Measurements from ENCODE around the gene LIN52.

The LIN52 gene

DNA sequence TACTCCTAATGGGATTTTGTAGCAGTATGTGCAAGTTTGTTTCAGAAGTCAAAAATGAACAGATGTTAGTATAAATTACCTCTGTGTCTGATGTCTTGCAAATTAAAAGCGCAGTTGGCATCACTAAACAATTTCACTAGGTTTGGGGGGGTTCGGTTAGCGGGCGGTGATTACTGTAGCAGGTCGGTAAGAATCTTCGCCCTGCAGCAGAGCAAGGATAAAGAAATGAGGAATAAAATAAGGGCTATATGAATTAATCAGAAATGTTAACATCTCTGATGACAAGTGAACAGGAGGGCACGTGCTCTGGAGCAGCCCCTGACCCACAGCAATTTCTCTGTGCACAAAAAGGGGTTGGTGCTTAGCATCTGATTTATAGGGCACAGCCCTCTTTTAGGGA, 110.9 kb downstream of the LIN52 start:
- TF ChIP-seq, protein P1, sequence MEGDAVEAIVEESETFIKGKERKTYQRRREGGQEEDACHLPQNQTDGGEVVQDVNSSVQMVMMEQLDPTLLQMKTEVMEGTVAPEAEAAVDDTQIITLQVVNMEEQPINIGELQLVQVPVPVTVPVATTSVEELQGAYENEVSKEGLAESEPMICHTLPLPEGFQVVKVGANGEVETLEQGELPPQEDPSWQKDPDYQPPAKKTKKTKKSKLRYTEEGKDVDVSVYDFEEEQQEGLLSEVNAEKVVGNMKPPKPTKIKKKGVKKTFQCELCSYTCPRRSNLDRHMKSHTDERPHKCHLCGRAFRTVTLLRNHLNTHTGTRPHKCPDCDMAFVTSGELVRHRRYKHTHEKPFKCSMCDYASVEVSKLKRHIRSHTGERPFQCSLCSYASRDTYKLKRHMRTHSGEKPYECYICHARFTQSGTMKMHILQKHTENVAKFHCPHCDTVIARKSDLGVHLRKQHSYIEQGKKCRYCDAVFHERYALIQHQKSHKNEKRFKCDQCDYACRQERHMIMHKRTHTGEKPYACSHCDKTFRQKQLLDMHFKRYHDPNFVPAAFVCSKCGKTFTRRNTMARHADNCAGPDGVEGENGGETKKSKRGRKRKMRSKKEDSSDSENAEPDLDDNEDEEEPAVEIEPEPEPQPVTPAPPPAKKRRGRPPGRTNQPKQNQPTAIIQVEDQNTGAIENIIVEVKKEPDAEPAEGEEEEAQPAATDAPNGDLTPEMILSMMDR (conservative IDR thresholded peaks at IDR 0.05; ENCODE audit: control insufficient read depth, insufficient read depth, low read depth, low read length) = no peak
- no peak for DNase-seq (ENCODE audit: low read depth)
- no peak overlapping the region for H3K4me3 ChIP-seq (ENCODE audit: control insufficient read depth, low read depth, low read length)

DNA sequence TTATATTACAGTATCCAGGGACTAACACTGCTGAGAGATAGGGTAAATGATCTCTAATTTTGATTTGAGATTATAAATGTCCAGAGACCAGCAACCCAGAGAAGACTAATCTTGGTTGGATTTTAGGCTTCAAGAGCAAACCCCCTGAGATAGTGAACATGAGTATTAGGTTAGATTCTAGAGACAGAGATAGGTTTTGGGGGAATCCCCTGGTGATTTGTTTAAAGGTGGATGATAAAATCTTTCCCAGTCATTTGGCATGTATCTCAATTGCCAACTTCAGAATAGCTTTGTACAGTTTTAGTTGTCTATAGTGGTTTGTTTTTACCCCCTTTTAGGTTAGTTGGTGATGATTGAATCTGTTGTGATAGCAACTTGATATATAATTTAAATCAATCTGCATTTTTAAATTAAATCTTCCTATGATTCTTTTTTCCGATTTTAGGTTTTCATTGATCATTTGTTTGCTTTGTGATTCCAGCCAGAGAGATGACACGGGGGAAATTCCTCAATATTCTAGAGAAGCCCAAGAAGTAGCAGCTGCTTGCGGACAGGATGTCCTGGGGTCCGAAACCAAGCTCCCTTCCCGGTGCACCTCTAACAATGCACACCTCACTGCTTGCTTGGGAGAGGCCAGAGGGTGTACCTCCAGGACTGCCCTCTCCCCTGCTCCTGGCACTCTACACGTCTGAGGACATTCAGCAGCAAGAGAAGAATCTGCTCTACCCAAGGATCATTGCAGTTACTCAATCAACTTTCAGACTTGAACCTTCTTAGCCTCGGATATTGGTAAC, 113.9 kb downstream of the LIN52 start:
- TF ChIP-seq, protein P1 (conservative IDR thresholded peaks at IDR 0.05; ENCODE audit: control insufficient read depth, insufficient read depth, low read depth, low read length) = no peak
- DNase-seq (ENCODE audit: low read depth) = no peak
- no peak overlapping the region for H3K4me3 ChIP-seq (ENCODE audit: control insufficient read depth, low read depth, low read length)

DNA sequence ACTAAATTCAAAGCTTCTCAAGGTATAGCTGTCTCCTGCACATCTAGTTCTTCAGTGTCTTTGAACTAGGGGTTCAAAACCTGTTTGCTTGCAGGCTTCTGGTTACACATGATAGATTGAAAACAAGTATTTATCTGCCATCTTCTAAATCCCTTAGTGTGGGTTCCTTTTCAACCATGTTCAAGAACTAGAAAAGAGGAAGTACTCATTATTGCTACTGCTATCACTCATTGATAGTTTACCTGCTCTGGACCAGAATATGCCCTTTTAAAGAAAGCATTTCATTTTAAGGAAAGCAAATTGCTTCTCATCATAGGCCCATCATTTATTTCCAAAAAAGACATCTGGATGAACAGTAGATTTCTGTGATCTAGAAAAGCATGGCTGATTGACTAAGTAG, 117.4 kb downstream of the LIN52 start:
- no peak overlapping the region for H3K4me3 ChIP-seq (ENCODE audit: control insufficient read depth, low read depth, low read length)
- no peak for DNase-seq (ENCODE audit: low read depth)
- TF ChIP-seq, protein P1 (conservative IDR thresholded peaks at IDR 0.05; ENCODE audit: control insufficient read depth, insufficient read depth, low read depth, low read length) = no peak

DNA sequence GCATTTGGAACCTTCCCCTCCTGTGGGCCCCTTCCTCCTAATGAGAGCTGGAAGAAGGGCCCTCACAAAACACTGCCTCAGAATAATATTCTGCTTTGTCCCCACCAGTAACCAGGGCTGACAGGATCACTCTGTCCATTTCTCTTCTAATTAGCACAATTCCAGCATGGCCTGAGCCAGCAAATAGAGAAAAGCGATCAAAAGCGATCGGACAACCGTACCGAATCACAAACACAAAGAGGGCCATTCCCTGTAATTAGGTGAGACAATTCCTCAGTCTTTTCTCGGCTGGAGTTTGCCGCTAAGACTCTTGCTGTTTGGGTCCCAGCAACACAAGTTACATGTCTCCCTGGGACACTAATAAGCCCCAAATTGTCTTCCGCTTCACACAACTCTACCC, 118.9 kb downstream of the LIN52 start:
- TF ChIP-seq, protein P1 (conservative IDR thresholded peaks at IDR 0.05; ENCODE audit: control insufficient read depth, insufficient read depth, low read depth, low read length) = no peak
- no peak for DNase-seq (ENCODE audit: low read depth)
- H3K4me3 ChIP-seq (ENCODE audit: control insufficient read depth, low read depth, low read length) = no peak overlapping the region

DNA sequence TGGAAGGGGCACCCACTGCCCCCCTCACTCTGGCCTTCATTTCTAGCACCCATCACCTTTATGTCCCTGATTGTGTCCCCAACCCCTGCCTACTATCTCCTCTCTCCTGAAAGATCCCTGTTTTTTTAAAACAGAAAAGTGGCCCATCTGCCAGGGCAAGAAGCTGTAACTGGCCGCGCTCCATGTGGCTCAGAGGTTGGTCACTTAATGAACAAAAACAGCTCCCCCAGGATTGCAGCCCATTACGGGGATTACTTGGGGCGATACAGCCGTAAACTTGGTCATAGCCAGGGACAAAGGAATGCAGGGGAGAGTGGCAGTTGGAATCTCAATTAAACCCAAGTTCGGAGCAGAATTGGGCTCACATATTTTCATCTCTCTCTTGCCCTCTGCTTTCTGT, 119.7 kb downstream of the LIN52 start:
- DNase-seq (ENCODE audit: low read depth) = no peak
- TF ChIP-seq, protein P1 (conservative IDR thresholded peaks at IDR 0.05; ENCODE audit: control insufficient read depth, insufficient read depth, low read depth, low read length) = no peak
- H3K4me3 ChIP-seq (ENCODE audit: control insufficient read depth, low read depth, low read length) = no peak overlapping the region

DNA sequence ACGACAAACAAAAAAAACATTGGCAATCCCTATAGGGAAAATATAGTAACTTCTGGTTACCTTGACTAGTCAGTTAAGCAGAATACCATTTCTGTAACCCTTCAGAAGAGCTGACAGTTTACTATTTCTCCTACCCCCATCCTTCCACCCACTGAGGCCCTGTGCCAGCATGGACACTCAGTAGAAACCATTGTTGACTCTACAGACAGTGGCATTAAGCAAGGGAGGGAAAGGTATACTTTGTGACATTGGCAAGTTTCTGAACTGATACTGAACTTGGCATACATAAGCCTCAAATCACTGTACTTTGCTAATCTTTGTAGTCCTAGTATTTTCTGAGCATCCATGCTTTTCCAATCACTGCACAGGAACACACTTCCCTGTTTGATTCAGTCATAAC, 121.1 kb downstream of the LIN52 start:
- DNase-seq (ENCODE audit: low read depth) = no peak
- no peak overlapping the region for H3K4me3 ChIP-seq (ENCODE audit: control insufficient read depth, low read depth, low read length)
- TF ChIP-seq, protein P1 (conservative IDR thresholded peaks at IDR 0.05; ENCODE audit: control insufficient read depth, insufficient read depth, low read depth, low read length) = no peak
